Measurements from ENCODE around the gene SUPT5H. TPM values are rescaled to one million over a fixed set of nuclear protein-coding genes. Genes with fewer than 3 reads are reported as not detected.
"Not testable (repeated sequence)": the region's sequence is repeated elsewhere in the genome, so short reads cannot be mapped to it uniquely, and the experiment has no call there.

Gene SUPT5H
- total RNA-seq, 1 donor from 2014 or later: 200 TPM

GRCh38 chr19:39448271-39448670, 2.9 kb downstream of the SUPT5H start:
- no peaks in the 10 kb centered on the region for H3K9me3 Mint-ChIP-seq
- H3K4me3 Mint-ChIP-seq: peak overlapping the region; percentile 78
- intact Hi-C loops (cut with micrococcal nuclease): loop anchor here (5.0 to 10.0 kb wide), 3 partner anchors 384 to 1133 kb away; partner anchors contain the start of genes DYRK1B, KCNK6, MRPS12 and SARS2
- TF ChIP-seq CTCF (IDR thresholded peaks at IDR 0.05): no peak
- ATAC-seq (ENCODE audit: low read depth): peak; percentile 26
- POLR2A ChIA-PET: interaction anchor here (0.6 to 7.4 kb wide), 5 partner anchors 13 to 57 kb away, joined by 3 to 185 read pairs (median 3); partner anchors contain the start of genes MED29, PAF1, RPS16 and TIMM50
- H3K4me1 Mint-ChIP-seq: peaks cover 76% of the 10 kb centered on the region
- peaks cover 59% of the 10 kb centered on the region for H3K36me3 Mint-ChIP-seq (ENCODE audit: low read depth)
- no peaks in the 10 kb centered on the region for H3K27me3 Mint-ChIP-seq
- DNase-seq: no peak
- H3K27ac Mint-ChIP-seq: peak overlapping the region; percentile 89
- CTCF ChIA-PET: no interaction called here

DNA sequence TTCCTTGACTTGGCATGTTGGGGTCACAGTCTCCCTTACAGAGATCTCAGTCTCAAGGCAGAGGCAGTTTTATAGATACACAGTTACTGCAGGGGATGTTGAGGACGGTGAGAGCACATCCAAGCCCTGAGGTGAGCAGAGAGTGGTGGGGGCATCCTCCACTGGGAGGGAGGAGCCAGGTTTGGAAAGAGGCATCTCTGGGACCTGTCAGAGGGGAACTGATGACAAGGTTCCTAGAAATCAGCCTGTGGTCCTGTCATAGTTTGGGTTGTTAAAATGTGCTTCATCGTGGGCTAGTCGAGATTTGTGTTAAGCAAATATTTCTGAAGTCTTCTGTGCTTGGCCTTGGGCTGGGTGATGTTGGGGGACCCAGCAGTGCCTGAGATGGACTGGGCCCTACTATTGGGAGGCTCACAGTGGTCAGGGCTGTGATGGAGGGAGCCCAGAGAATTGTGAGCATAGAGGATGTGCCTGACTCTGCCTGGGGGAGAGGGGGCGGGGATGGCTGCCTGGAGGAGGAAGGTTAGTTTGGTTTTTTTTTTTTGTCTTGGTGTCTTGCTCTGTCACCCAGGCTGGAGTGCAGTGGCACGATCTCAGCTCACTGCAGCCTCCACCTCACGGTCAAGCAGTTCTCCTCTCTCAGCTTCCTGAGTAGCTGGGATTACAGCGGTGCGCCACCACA, 3.9 kb downstream of the SUPT5H start:
- intact Hi-C loops (cut with micrococcal nuclease): loop anchor here (5.0 to 10.0 kb wide), 3 partner anchors 383 to 1134 kb away; partner anchors contain the start of genes DYRK1B, KCNK6, MRPS12 and SARS2
- H3K4me1 Mint-ChIP-seq: peaks cover 76% of the 10 kb centered on the region
- H3K9me3 Mint-ChIP-seq: no peaks in the 10 kb centered on the region
- peaks cover 68% of the 10 kb centered on the region for H3K36me3 Mint-ChIP-seq (ENCODE audit: low read depth)
- no peak for TF ChIP-seq CTCF (IDR thresholded peaks at IDR 0.05)
- H3K27me3 Mint-ChIP-seq: no peaks in the 10 kb centered on the region
- CTCF ChIA-PET: no interaction called here
- peak overlapping the region; percentile 78 for H3K4me3 Mint-ChIP-seq
- DNase-seq: no peak
- H3K27ac Mint-ChIP-seq: peak overlapping the region; percentile 89
- ATAC-seq (ENCODE audit: low read depth): no peak
- POLR2A ChIA-PET: interaction anchor here (0.7 to 7.4 kb wide), 3 partner anchors 14 to 45 kb away, joined by 3 to 185 read pairs (median 7); partner anchors contain the start of genes RPS16 and TIMM50

GRCh38 chr19:39451257-39451656, 5.9 kb downstream of the SUPT5H start:
- CTCF ChIA-PET; H3K27me3 Mint-ChIP-seq; H3K9me3 Mint-ChIP-seq; H3K4me3 Mint-ChIP-seq; H3K27ac Mint-ChIP-seq; intact Hi-C loops (cut with micrococcal nuclease); POLR2A ChIA-PET; DNase-seq; ATAC-seq (ENCODE audit: low read depth): not testable (repeated sequence)
- H3K36me3 Mint-ChIP-seq (ENCODE audit: low read depth): peaks cover 61% of the 10 kb centered on the region
- peaks cover 59% of the 10 kb centered on the region for H3K4me1 Mint-ChIP-seq

GRCh38 chr19:39463403-39463802, 18.0 kb downstream of the SUPT5H start:
- Mint-ChIP-seq H3K27ac (no peak overlapping the region), H3K27me3 (no peaks in the 10 kb centered on the region), H3K4me3 (no peak overlapping the region), H3K9me3 (no peaks in the 10 kb centered on the region), H3K36me3 (ENCODE audit: low read depth) (peaks cover 83% of the 10 kb centered on the region), H3K4me1 (no peaks in the 10 kb centered on the region)
- DNase-seq: no peak
- ChIA-PET POLR2A (interaction anchor here (0.7 to 1.2 kb wide), 3 partner anchors 28 to 956 kb away, joined by 3 to 5 read pairs (median 3); partner anchors contain the start of gene RPS16), CTCF (no interaction called here)
- ATAC-seq (ENCODE audit: low read depth): no peak
- intact Hi-C loops (cut with micrococcal nuclease): no loop called here
- TF ChIP-seq CTCF (IDR thresholded peaks at IDR 0.05): no peak

GRCh38 chr19:39465956-39466747, 20.8 kb downstream of the SUPT5H start:
- H3K27me3 Mint-ChIP-seq: no peaks in the 10 kb centered on the region
- no peak overlapping the region for H3K27ac Mint-ChIP-seq
- no peak for TF ChIP-seq CTCF (IDR thresholded peaks at IDR 0.05)
- ATAC-seq (ENCODE audit: low read depth) (no peak), DNase-seq (no peak)
- H3K4me1 Mint-ChIP-seq: no peaks in the 10 kb centered on the region
- POLR2A ChIA-PET: interaction anchor here (0.6 kb wide), 1 partner anchor 36 kb away, joined by 3 read pairs; no protein-coding TSS in a partner anchor
- peaks cover 84% of the 10 kb centered on the region for H3K36me3 Mint-ChIP-seq (ENCODE audit: low read depth)
- CTCF ChIA-PET: interaction anchor here (0.9 kb wide), 1 partner anchor 8 kb away, joined by 3 read pairs; no protein-coding TSS in a partner anchor
- no peak overlapping the region for H3K4me3 Mint-ChIP-seq
- H3K9me3 Mint-ChIP-seq: no peaks in the 10 kb centered on the region
- intact Hi-C loops (cut with micrococcal nuclease): no loop called here
